Gastrocnemius medialis (tissue), 4 donors: ENCODE results near the gene SLC10A1. TPM values are rescaled to one million over a fixed set of nuclear protein-coding genes. Genes with fewer than 3 reads are reported as not detected.

Source experiments
- ATAC-seq, 2 donors: fragments of 150-250 bp; one replicate each; pipeline ENCODE4 v1.9.1; 2016
- DNase-seq, 2 donors: peaks; one replicate each; pipeline ENCODE4 v3.0.0-alpha.2; 2019
- H3K27ac ChIP-seq, 4 donors: fragments of 200-600 bp; sonication (generic); 1 replicate in 1 of 4; 2 replicates in 3 of 4; pipeline ENCODE4 v1.5.1; 2016 to 2018; ENCODE audit warnings: mild to moderate bottlenecking in 2 of 4, moderate library complexity in 1 of 4
- H3K27me3 ChIP-seq, 3 donors: fragments of 200-600 bp; sonication (generic) in 2 of 3; 1 replicate in 1 of 3; 2 replicates in 2 of 3; pipeline versions ENCODE4 v1.5.1 to v1.6.0; 2016 to 2019; ENCODE audit warnings: mild to moderate bottlenecking in 1 of 3, moderate library complexity in 1 of 3
- H3K36me3 ChIP-seq, 2 donors: fragments of 200-600 bp; sonication (generic) in 1 of 2; one replicate each; pipeline ENCODE4 v1.5.1; 2017 to 2018
- H3K4me1 ChIP-seq, 2 donors: fragments of 200-600 bp; sonication (generic) in 1 of 2; one replicate each; pipeline ENCODE4 v1.5.1; 2016 to 2017; ENCODE audit warnings: mild to moderate bottlenecking in 2 of 2
- H3K4me3 ChIP-seq, 4 donors: fragments of 200-600 bp; sonication (generic) in 3 of 4; 1 replicate in 1 of 4; 2 replicates in 3 of 4; pipeline ENCODE4 v1.5.1; 2016 to 2019; ENCODE audit warnings: mild to moderate bottlenecking in 2 of 4
- H3K9me3 ChIP-seq, 3 donors: fragments of 200-600 bp; sonication (generic) in 2 of 3; 1 replicate in 1 of 3; 2 replicates in 2 of 3; pipeline ENCODE4 v1.5.1; 2016 to 2019
- CTCF ChIP-seq, 5 experiments: fragments of 450-650 bp in 3 of 5; fragments of 200-600 bp in 2 of 5; sonication (generic) in 2 of 5; IDR thresholded peaks in 4 of 5; conservative IDR thresholded peaks in 1 of 5; 1 replicate in 4 of 5; 2 replicates in 1 of 5; pipeline ENCODE4 v1.5.1; 2016 to 2019; ENCODE audit warnings: antibody characterized with exemption in 5 of 5, mild to moderate bottlenecking in 3 of 5, moderate library complexity in 3 of 5
- POLR2A ChIP-seq, 2 donors: fragments of 450-650 bp; IDR thresholded peaks; one replicate each; pipeline ENCODE4 v1.6.1; 2017; ENCODE audit warnings: antibody characterized with exemption in 2 of 2, mild to moderate bottlenecking in 2 of 2, moderate library complexity in 2 of 2
- in situ Hi-C, 4 donors: fragments of 200-750 bp; cut with MboI; loops; one replicate each; pipeline versions ENCODE4 v1.15.0 to v1.8.0; 2017; ENCODE audit warnings: low sequenced_read_pairs in 4 of 4
- intact Hi-C: fragments of 100-400 bp; cut with DNase I; formaldehyde crosslinking; loops from one replicate; pipeline ENCODE4 v1.15.1; 2023; ENCODE audit warnings: low total_unique reads
- total RNA-seq, 4 donors: library from RNA; depleted of rRNA; stranded (reverse); fragments of >200 nt; gene quantifications; one replicate each; pipeline versions ENCODE4 v1.1.0 to v1.2.3, GENCODE V29; 2016

Gene SLC10A1
- total RNA-seq, 4 donors from 2014 or later, result 0.22 to 0.23 TPM; not detected in 2

GRCh38 chr14:69841656-69842055 is 44.6 kb upstream of the SLC10A1 start:
- H3K36me3 ChIP-seq, result no peaks in the 10 kb centered on the region
- TF ChIP-seq CTCF (IDR thresholded peaks at IDR 0.05 in 4 of 5, conservative IDR thresholded peaks at IDR 0.05 in 1 of 5) (no peak), POLR2A (IDR thresholded peaks at IDR 0.05) (no peak)
- no peak overlapping the region for H3K4me3 ChIP-seq
- DNase-seq (no peak), ATAC-seq (no peak)
- H3K9me3 ChIP-seq, result no peaks in the 10 kb centered on the region
- in situ Hi-C loops, result no loop called here
- no peak overlapping the region for H3K27ac ChIP-seq
- intact Hi-C loops, result no loop called here
- H3K4me1 ChIP-seq, result no peaks in the 10 kb centered on the region
- no peaks in the 10 kb centered on the region for H3K27me3 ChIP-seq

- no peak for ATAC-seq
- DNase-seq, result no peak
- Histone ChIP-seq H3K9me3 (no peaks in the 10 kb centered on the region), H3K36me3 (no peaks in the 10 kb centered on the region), H3K4me3 (no peak overlapping the region), H3K27me3 (no peaks in the 10 kb centered on the region), H3K4me1 (no peaks in the 10 kb centered on the region), H3K27ac (no peak overlapping the region)
- no peak for TF ChIP-seq POLR2A (IDR thresholded peaks at IDR 0.05)
- TF ChIP-seq CTCF (IDR thresholded peaks at IDR 0.05 in 4 of 5, conservative IDR thresholded peaks at IDR 0.05 in 1 of 5), result no peak
- intact Hi-C loops (no loop called here), in situ Hi-C loops (no loop called here)
These were observed 42.6 kb upstream of the SLC10A1 start for GRCh38 chr14:69839661-69840060.

- TF ChIP-seq POLR2A (IDR thresholded peaks at IDR 0.05), result no peak
- no peak for TF ChIP-seq CTCF (IDR thresholded peaks at IDR 0.05 in 4 of 5, conservative IDR thresholded peaks at IDR 0.05 in 1 of 5)
- DNase-seq (no peak), ATAC-seq (no peak)
- H3K36me3 ChIP-seq, result no peaks in the 10 kb centered on the region
- H3K4me3 ChIP-seq, result no peak overlapping the region
- H3K27ac ChIP-seq, result no peak overlapping the region
- no peaks in the 10 kb centered on the region for H3K4me1 ChIP-seq
- H3K9me3 ChIP-seq, result no peaks in the 10 kb centered on the region
- H3K27me3 ChIP-seq, result no peaks in the 10 kb centered on the region
- in situ Hi-C loops, result no loop called here
- intact Hi-C loops, result no loop called here
These were observed 41.9 kb upstream of the SLC10A1 start for GRCh38 chr14:69838881-69839416.

GRCh38 chr14:69828879-69829278 is 31.8 kb upstream of the SLC10A1 start:
- Histone ChIP-seq H3K36me3 (no peaks in the 10 kb centered on the region), H3K27ac (no peak overlapping the region), H3K27me3 (no peaks in the 10 kb centered on the region), H3K4me3 (no peak overlapping the region), H3K4me1 (no peaks in the 10 kb centered on the region), H3K9me3 (no peaks in the 10 kb centered on the region)
- intact Hi-C loops, result no loop called here
- in situ Hi-C loops, result no loop called here
- ATAC-seq, result no peak
- no peak for TF ChIP-seq POLR2A (IDR thresholded peaks at IDR 0.05)
- no peak for TF ChIP-seq CTCF (IDR thresholded peaks at IDR 0.05 in 4 of 5, conservative IDR thresholded peaks at IDR 0.05 in 1 of 5)
- no peak for DNase-seq

GRCh38 chr14:69828354-69828753 is 31.3 kb upstream of the SLC10A1 start:
- Histone ChIP-seq H3K27me3 (no peaks in the 10 kb centered on the region), H3K36me3 (no peaks in the 10 kb centered on the region), H3K4me1 (no peaks in the 10 kb centered on the region), H3K27ac (no peak overlapping the region), H3K4me3 (no peak overlapping the region), H3K9me3 (no peaks in the 10 kb centered on the region)
- in situ Hi-C loops (no loop called here), intact Hi-C loops (no loop called here)
- ATAC-seq, result no peak
- no peak for DNase-seq
- no peak for TF ChIP-seq CTCF (IDR thresholded peaks at IDR 0.05 in 4 of 5, conservative IDR thresholded peaks at IDR 0.05 in 1 of 5)
- no peak for TF ChIP-seq POLR2A (IDR thresholded peaks at IDR 0.05)
